ENCODE measurements around the gene THADA. TPM values are rescaled to one million over a fixed set of nuclear protein-coding genes. Genes with fewer than 3 reads are reported as not detected.

The THADA gene
- polyA plus RNA-seq, 3 donors, result 7.3 to 11.2 (median 9.7) TPM

DNA sequence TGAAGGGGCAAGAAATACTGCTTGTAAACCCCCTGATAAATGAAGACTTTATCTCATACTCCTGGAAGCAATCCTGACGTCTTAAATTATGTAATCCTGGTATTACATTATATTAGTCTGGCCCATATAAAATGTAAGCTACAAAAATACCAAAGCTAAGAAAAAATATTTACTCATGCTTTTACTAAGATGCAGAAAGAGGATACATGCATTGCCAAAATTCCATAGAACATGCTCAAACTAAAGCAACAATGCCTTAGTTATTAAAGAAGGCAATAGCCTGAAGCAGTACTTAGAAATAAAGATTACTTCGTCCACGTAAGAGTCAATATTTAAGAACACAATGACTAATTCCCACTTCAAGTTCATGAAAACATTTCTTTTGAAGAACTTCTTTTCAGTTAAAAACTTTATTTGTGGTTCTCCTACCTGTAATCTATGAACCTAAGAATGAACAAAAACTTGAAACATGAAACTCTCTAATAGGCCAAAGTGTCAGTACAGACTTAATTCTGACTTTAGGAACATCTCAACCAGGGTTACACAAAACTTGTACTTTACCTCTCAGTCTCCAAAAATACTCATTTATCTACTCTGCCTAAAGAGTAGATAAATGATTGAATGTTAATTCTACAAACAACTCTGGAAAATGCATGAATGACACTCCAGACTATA, 117.3 kb downstream of the THADA start:
- no peak for DNase-seq
- no peaks in the 10 kb centered on the region for H3K36me3 ChIP-seq (replicated peaks in 1 of 2; ENCODE audit: control insufficient read depth in 1 of 2, insufficient read depth in 2 of 2, low read length in 2 of 2)
- no peaks in the 10 kb centered on the region for H4K20me1 ChIP-seq (ENCODE audit: insufficient read depth, low read length)
- no peaks in the 10 kb centered on the region for H3K9me3 Mint-ChIP-seq
- WGBS (ENCODE audit: insufficient coverage), result no CpG with 5 or more reads among the region's 3 CpGs
- no peak overlapping the region for H3K4me3 ChIP-seq (replicated peaks in 1 of 3; ENCODE audit: low read depth in 2 of 3, low read length in 3 of 3)
- no peak overlapping the region for H3K4me2 ChIP-seq (replicated peaks; ENCODE audit: extremely low read depth, low read length, poor library complexity, severe bottlenecking)
- no peaks in the 10 kb centered on the region for H3K9me3 ChIP-seq (replicated peaks in 1 of 2; ENCODE audit: control insufficient read depth in 1 of 2, insufficient read depth in 1 of 2, low read length in 2 of 2)
- H3K79me2 ChIP-seq (ENCODE audit: insufficient read depth, low read length), result no peaks in the 10 kb centered on the region
- no peak overlapping the region for H2AFZ ChIP-seq (ENCODE audit: insufficient read depth, low read depth, low read length, poor library complexity, severe bottlenecking)
- no peak overlapping the region for H3K27ac ChIP-seq (ENCODE audit: low read depth in 1 of 2, low read length in 2 of 2)
- H3K27ac Mint-ChIP-seq, result peak overlapping the region in 1 of 7 donors; percentile 9
- H3K4me1 ChIP-seq (ENCODE audit: control insufficient read depth in 1 of 2, insufficient read depth in 2 of 2, low read length in 2 of 2), result peaks cover 19 to 23% of the 10 kb centered on the region in 2 donors
- intact Hi-C loops (cut with micrococcal nuclease), result no loop called here
- peaks cover 21 to 31% of the 10 kb centered on the region in 2 donors for H3K36me3 Mint-ChIP-seq
- H3K4me1 Mint-ChIP-seq, result peaks cover 33% of the 10 kb centered on the region
- no peaks in the 10 kb centered on the region for H3K27me3 ChIP-seq (ENCODE audit: control insufficient read depth in 2 of 2, insufficient read depth in 2 of 2, low read length in 2 of 2)
- TF ChIP-seq, protein P1, sequence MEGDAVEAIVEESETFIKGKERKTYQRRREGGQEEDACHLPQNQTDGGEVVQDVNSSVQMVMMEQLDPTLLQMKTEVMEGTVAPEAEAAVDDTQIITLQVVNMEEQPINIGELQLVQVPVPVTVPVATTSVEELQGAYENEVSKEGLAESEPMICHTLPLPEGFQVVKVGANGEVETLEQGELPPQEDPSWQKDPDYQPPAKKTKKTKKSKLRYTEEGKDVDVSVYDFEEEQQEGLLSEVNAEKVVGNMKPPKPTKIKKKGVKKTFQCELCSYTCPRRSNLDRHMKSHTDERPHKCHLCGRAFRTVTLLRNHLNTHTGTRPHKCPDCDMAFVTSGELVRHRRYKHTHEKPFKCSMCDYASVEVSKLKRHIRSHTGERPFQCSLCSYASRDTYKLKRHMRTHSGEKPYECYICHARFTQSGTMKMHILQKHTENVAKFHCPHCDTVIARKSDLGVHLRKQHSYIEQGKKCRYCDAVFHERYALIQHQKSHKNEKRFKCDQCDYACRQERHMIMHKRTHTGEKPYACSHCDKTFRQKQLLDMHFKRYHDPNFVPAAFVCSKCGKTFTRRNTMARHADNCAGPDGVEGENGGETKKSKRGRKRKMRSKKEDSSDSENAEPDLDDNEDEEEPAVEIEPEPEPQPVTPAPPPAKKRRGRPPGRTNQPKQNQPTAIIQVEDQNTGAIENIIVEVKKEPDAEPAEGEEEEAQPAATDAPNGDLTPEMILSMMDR (IDR thresholded peaks at IDR 0.05), result no peak
- H3K4me3 Mint-ChIP-seq, result no peak overlapping the region
- no peak overlapping the region for H3K9ac ChIP-seq (ENCODE audit: insufficient read depth, low read length, poor library complexity, severe bottlenecking)
- peaks cover 0 to 2% (median 0%) of the 10 kb centered on the region in 3 donors for H3K27me3 Mint-ChIP-seq (ENCODE audit: low read depth in 3 of 3)

DNA sequence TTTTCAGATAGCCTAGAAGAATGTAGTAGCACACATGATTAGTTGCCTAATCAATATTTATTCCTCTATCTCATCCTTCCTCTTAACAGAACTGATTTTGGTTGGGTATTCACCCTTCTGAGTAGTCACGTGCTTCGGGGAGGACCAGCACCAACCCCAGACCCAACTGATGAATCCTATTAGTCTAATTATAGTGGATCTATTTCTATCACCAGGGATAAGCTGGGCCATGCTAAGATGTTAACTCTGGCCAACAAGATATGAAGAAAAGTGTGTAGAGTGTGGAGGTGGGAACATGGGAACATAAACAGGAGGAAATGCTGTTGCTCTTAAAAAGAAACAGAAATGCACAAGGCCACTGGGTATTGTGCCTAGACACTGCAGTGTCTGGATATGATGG, 119.9 kb downstream of the THADA start:
- Histone ChIP-seq H3K4me1 (ENCODE audit: control insufficient read depth in 1 of 2, insufficient read depth in 2 of 2, low read length in 2 of 2) (no peaks in the 10 kb centered on the region), H2AFZ (ENCODE audit: insufficient read depth, low read depth, low read length, poor library complexity, severe bottlenecking) (no peak overlapping the region), H3K27ac (ENCODE audit: low read depth in 1 of 2, low read length in 2 of 2) (no peak overlapping the region), H3K9ac (ENCODE audit: insufficient read depth, low read length, poor library complexity, severe bottlenecking) (no peak overlapping the region), H3K36me3 (replicated peaks in 1 of 2; ENCODE audit: control insufficient read depth in 1 of 2, insufficient read depth in 2 of 2, low read length in 2 of 2) (peaks cover 0 to 5% of the 10 kb centered on the region in 2 donors), H3K79me2 (ENCODE audit: insufficient read depth, low read length) (no peaks in the 10 kb centered on the region), H3K27me3 (ENCODE audit: control insufficient read depth in 2 of 2, insufficient read depth in 2 of 2, low read length in 2 of 2) (no peaks in the 10 kb centered on the region), H3K4me3 (replicated peaks in 1 of 3; ENCODE audit: low read depth in 2 of 3, low read length in 3 of 3) (no peak overlapping the region), H4K20me1 (ENCODE audit: insufficient read depth, low read length) (no peaks in the 10 kb centered on the region), H3K9me3 (replicated peaks in 1 of 2; ENCODE audit: control insufficient read depth in 1 of 2, insufficient read depth in 1 of 2, low read length in 2 of 2) (no peaks in the 10 kb centered on the region), H3K4me2 (replicated peaks; ENCODE audit: extremely low read depth, low read length, poor library complexity, severe bottlenecking) (no peak overlapping the region)
- peaks cover 27 to 34% of the 10 kb centered on the region in 2 donors for H3K36me3 Mint-ChIP-seq
- peak overlapping the region in 1 of 7 donors; percentile 5 for H3K27ac Mint-ChIP-seq
- no peak overlapping the region for H3K4me3 Mint-ChIP-seq
- H3K27me3 Mint-ChIP-seq (ENCODE audit: low read depth in 3 of 3), result peaks cover 0 to 2% (median 0%) of the 10 kb centered on the region in 3 donors
- H3K9me3 Mint-ChIP-seq, result no peaks in the 10 kb centered on the region
- intact Hi-C loops (cut with micrococcal nuclease), result no loop called here
- TF ChIP-seq, protein P1 (IDR thresholded peaks at IDR 0.05), result no peak
- DNase-seq, result no peak
- peaks cover 7% of the 10 kb centered on the region for H3K4me1 Mint-ChIP-seq
- WGBS (ENCODE audit: insufficient coverage), result no CpG with 5 or more reads among the region's 2 CpGs

All from CD14-positive monocyte (primary cell).